NCI-H345 treated with DMSO at 0.1 percent for 48 hours (cell line): ENCODE data around the gene NTRK1.

Experiments used
- DNase-seq: peaks from one replicate; lab custom pipeline; 2025; ENCODE audit not compliant: unreplicated experiment; lab: John Stamatoyannopoulos, UW

NTRK1 gene

GRCh38 chr1:156860628-156861423 is at the start of gene NTRK1:
Gene NTRK1 (plus strand): TSS chr1:156860865. CDS start chr1:156860935, 70 bp downstream.
- DNase-seq, result peak; percentile 24

DNA sequence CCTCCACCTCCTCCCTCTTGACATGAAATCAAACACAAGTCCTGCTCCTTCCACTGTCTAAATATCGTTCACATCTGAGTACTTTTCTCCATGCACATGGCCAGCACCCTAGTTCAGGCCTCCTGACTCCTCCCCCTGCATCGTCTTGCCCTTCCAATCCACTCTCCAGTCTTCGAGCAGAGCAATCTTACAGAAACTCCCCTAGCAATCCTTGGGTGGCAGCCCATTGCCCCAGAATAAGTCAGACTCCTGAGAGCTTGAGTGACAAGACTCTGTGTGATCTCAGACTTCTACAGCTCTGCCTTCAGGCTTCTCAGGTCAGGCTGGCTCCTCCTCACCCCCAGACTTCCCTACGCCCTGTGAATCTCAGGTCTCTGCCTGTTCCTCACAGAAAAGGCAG is 49.5 kb upstream of the NTRK1 start:
- no peak for DNase-seq

DNA sequence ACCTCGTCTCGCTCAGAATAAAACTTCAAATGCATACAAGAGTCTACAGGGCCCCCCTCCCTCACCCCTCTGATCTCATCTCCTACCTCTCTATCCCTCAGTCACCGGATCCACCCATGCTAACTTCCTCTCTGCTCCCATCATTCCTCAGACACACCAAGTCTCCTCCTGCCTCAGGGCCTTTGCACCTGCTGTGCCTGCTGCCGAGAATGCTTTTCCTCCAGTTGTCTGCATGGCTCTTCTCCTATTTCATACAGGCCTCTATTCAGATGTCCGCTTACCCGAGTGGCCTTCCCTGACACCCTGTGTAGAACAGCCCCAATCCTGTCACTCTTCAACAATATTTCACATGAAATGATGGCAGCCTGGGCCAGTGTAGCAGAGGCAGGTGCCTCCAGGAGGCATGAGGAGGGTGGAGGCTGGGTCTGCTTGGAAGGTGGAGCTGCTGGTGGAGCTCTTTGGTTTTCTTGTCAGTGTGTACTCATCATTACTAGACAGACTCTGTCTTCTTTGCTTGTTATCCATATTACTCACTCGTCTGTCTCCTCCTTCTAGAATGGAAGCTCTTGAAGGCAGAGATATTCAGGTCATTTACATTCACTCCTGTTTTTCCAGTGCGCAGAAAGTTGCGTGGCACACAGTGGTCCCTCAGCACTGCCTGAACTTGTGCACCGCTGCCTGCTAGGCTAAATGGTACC is 48.2 kb upstream of the NTRK1 start:
- DNase-seq, result no peak

- no peak for DNase-seq
Measured at GRCh38 chr1:156813298-156813697, 47.4 kb upstream of the NTRK1 start.

GRCh38 chr1:156813750-156814570 is 46.7 kb upstream of the NTRK1 start:
- no peak for DNase-seq

GRCh38 chr1:156814571-156815260 is 45.9 kb upstream of the NTRK1 start:
- no peak for DNase-seq

DNA sequence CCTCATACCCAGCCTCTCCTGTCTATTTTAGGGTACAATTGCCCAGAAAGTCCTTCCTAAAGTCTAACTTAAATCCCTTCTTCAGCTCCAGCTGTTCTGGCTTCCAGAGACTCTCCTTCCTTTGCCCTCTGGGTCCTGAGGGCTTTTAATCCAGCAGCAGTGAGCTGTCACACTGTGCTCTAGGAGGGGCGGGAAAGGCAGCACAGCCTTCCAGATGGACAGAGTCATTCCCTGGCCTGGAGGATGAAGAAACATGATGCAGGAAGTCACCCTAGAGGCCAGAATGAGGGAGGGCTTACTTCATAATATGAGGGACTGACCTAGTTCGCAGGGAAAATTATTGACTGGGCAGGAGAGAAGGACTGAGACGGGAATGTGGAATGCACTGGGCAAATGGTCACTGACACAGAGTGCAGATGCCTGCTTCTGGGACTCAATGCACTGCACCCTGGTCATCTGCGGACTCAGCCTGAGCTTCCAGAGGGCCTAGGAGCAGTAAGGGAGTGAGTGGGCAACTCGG is 45.3 kb upstream of the NTRK1 start:
- no peak for DNase-seq

DNA sequence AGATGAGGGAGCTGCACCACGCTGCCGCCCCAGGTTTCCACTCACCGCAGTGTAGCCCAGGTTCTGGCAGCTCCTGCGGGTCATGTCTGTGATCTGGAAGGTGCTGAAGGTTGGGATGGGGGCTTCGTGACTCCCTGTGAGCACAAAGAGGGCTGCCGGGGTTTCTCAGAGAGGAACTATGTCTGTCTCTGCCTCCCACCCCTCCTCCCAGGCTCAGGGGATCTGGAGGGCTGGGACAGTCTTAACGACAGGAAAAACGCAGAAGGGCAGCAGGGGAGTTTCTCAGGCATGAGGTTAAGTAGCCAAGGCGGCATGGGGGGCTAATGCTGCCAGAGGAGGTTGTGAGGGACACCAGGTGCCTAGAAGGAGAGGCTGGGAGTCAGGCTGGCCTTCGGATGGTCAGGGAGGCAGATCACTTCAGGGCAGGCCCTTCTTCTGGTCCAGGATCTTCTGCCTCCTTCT is 44.7 kb upstream of the NTRK1 start:
- no peak for DNase-seq

DNA sequence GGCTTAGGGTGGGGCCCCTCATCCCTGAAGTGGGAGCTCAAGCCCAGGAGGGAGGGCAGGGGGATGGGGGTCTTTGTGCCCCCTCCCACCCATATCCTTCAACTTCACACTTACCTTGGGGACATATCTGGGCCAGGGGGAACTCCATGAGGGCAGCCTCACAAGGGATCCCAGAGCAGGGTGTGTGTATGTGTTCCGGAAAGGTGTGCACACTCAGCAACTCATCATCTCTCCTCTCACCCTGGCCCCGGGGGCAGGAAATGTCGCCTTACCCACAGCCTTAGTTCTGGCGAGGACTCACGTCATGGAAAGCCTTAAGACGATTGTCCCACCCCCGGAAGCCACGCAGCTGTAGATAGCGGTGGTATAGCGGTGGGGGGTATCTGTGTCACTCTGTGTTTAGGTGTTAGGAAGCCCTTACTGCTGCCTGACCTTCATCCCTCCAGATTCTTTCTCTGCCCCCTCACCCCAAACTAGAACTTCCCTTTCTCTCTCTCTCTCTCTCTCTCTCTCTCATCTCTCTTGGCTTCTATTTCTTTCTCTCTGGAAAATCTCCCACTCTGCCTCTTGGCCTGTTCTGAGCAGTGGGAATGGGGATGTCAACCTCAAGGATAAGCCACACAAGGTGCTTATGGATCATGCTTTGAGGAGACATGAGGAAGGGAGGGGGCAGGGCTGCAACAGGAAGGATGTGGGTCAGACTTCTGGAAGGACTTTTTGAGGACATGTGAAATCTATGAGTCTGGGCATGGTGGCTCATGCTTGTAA is 43.9 kb upstream of the NTRK1 start, which contains the start of gene SH2D2A:
Gene SH2D2A, minus strand, starts transcription at position 288 of the 768 bp plus-strand sequence. Its CDS starts 140 bp downstream, at position 148.
- DNase-seq, result no peak

DNA sequence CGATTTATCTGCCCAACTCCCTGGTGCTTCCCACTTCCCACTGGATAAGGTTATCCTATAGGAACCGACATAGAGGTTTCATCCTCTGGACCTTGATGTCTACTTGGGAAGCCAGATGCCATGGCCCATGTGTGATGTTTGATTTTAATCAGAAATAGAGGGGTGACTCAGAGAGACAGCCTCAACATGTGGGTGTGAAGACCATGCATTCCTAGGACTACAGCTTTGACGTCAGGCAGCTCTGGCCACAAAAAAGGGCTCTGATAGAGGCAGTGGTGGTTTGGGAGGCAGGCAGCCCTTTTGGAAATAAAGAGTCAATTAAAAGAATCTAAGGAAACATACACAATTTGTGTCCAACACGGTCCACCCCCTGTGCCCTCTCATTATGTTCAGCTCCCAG is 38.9 kb upstream of the NTRK1 start:
- DNase-seq, result no peak

GRCh38 chr1:156822680-156823079 is 38.0 kb upstream of the NTRK1 start:
- no peak for DNase-seq

GRCh38 chr1:156823210-156823790 is 37.4 kb upstream of the NTRK1 start:
- no peak for DNase-seq

DNA sequence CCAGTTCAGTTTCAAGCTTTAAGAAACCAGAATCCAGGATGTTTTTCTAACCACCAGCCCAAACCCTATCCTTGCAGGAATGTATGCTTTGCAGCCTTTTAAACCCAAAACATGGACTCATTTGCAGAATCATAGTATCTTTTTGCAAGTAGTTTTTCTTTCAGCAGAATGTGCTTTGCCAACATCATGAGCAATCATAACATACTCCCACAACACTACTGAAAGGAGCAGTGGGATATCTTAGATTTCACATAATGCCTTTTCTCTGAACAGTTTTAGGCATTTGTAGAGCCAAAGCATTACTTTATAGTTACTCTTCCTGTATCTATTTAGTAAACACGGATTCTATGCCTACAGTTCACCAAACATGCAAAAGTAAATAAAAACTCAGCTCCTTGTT is 34.0 kb upstream of the NTRK1 start:
- no peak for DNase-seq

- no peak for DNase-seq
Measured at GRCh38 chr1:156828400-156829124, 32.1 kb upstream of the NTRK1 start.

DNA sequence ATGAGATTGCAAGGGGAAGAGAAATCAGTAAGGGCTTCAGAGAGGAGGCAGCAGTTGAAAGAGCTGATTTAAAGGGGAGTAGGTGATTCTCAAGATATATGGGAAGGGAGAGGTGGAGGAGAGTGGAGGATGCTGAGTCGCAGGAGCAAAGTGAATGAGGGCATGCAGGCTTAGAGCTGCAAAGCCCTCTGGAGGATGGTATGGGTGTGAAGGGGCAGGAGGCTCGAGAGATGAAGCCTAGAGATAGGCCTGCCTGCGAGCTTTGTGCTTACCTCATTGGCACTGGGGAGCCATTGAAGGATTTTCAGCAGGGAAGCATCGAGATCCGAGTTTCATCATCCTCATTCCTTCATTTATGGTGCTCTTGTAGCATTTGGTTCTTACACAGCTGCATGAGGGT is 28.2 kb upstream of the NTRK1 start:
- no peak for DNase-seq

GRCh38 chr1:156833603-156834002 is 27.1 kb upstream of the NTRK1 start:
- DNase-seq, result no peak

GRCh38 chr1:156834322-156834721 is 26.3 kb upstream of the NTRK1 start:
- no peak for DNase-seq

DNA sequence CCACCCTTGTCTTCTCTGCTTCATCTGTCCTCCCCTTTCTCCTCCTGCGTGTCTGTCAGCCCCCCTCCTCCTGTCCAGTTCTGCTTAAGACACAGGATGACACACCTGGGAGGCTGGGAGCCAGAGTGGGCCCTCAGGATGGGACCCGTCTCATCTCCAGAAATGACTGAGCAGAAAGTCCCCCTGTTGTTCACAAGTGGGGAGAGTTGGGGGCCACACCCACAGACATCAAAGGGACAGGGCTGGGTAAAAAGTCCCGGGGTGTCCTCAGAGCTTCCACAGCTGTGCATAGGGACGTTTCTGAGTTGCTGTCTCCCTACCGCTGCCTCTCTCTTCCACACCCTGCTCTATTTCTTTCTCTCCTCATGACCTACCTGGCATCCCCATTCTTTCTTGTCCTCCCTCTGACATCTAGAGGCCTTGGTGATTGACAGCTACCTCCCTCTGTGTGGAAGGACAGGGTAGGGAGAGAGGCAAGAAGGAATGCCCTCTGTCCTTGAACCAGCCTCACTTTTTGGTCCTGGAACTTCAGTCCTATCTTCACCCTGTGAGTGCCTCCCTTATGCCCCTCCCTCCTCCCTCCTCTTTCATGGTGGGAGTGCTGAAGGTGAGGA is 24.5 kb upstream of the NTRK1 start:
- no peak for DNase-seq
